Progenitor cell of endocrine pancreas (in vitro differentiated cells): Measurements from ENCODE around the gene SPATA13. TPM values are rescaled to one million over a fixed set of nuclear protein-coding genes. Genes with fewer than 3 reads are reported as not detected.

Source experiments
- DNase-seq: peaks from one replicate; pipeline ENCODE4 v3.0.0; 2021; ENCODE audit warnings: low spot score; ENCODE audit not compliant: unreplicated experiment
- H3K27ac Mint-ChIP-seq: 2 replicates; pipeline ENCODE4 v1.8.0; 2021; ENCODE audit warnings: mild to moderate bottlenecking, moderate library complexity, mixed read lengths
- H3K27me3 Mint-ChIP-seq: 2 replicates; pipeline ENCODE4 v1.8.0; 2021; ENCODE audit warnings: mixed read lengths
- H3K36me3 Mint-ChIP-seq: 2 replicates; pipeline ENCODE4 v1.8.0; 2022; ENCODE audit warnings: mixed read lengths; ENCODE audit not compliant: insufficient read depth
- H3K4me1 Mint-ChIP-seq: 2 replicates; pipeline ENCODE4 v1.8.0; 2021; ENCODE audit warnings: low read depth, mixed read lengths
- H3K4me3 Mint-ChIP-seq: 2 replicates; pipeline ENCODE4 v1.8.0; 2021; ENCODE audit warnings: low read depth, mild to moderate bottlenecking, moderate library complexity, mixed read lengths
- H3K9me3 Mint-ChIP-seq: 2 replicates; pipeline ENCODE4 v1.8.0; 2021; ENCODE audit warnings: low read depth, mixed read lengths
- total RNA-seq: library from RNA; stranded (reverse); gene quantifications from 2 replicates; pipeline ENCODE4 v1.2.1, GENCODE V29; 2021
- TF ChIP-seq, protein P1 (sequence below): fragments of 200-600 bp; sonication (generic); IDR thresholded peaks from one replicate; pipeline ENCODE4 v1.5.0; 2021; ENCODE audit warnings: antibody characterized with exemption, mild to moderate bottlenecking; ENCODE audit not compliant: unreplicated experiment

Gene SPATA13
- total RNA-seq, 1 donor from 2014 or later = 32.5 TPM

DNA sequence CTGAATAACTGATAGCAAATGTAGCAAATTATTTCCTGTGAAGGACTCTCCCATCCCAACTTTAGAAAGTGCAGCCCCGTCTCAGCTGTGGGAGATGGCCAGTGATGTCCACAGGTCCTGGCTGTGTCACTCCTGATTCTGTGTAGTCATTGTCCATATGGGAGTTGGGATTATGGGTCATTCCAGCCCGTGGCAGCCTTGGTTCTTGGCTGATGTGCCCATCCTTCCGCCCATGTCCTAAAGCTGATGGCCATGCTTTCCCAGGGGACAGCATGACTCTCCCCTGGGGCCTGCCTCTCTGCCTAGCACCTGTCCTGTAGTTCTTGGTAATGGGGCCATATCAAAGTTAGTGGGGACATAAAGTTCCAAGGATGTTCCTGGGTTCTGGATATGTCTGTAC, 104.9 kb downstream of the SPATA13 start:
- TF ChIP-seq, protein P1, sequence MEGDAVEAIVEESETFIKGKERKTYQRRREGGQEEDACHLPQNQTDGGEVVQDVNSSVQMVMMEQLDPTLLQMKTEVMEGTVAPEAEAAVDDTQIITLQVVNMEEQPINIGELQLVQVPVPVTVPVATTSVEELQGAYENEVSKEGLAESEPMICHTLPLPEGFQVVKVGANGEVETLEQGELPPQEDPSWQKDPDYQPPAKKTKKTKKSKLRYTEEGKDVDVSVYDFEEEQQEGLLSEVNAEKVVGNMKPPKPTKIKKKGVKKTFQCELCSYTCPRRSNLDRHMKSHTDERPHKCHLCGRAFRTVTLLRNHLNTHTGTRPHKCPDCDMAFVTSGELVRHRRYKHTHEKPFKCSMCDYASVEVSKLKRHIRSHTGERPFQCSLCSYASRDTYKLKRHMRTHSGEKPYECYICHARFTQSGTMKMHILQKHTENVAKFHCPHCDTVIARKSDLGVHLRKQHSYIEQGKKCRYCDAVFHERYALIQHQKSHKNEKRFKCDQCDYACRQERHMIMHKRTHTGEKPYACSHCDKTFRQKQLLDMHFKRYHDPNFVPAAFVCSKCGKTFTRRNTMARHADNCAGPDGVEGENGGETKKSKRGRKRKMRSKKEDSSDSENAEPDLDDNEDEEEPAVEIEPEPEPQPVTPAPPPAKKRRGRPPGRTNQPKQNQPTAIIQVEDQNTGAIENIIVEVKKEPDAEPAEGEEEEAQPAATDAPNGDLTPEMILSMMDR = no peak
- Mint-ChIP-seq H3K27me3 (no peaks in the 10 kb centered on the region), H3K9me3 (no peaks in the 10 kb centered on the region), H3K4me3 (no peak overlapping the region), H3K36me3 (no peaks in the 10 kb centered on the region), H3K27ac (no peak overlapping the region), H3K4me1 (peaks cover 30% of the 10 kb centered on the region)
- no peak for DNase-seq

- Mint-ChIP-seq H3K9me3 (no peaks in the 10 kb centered on the region), H3K4me1 (peaks cover 34% of the 10 kb centered on the region), H3K4me3 (no peak overlapping the region), H3K27me3 (no peaks in the 10 kb centered on the region), H3K36me3 (no peaks in the 10 kb centered on the region), H3K27ac (no peak overlapping the region)
- no peak for DNase-seq
- TF ChIP-seq, protein P1 = no peak
Measured at GRCh38 chr13:24267274-24267673, 106.8 kb downstream of the SPATA13 start.

- TF ChIP-seq, protein P1 = no peak
- Mint-ChIP-seq H3K9me3 (no peaks in the 10 kb centered on the region), H3K4me1 (peaks cover 30% of the 10 kb centered on the region), H3K27me3 (no peaks in the 10 kb centered on the region), H3K27ac (peak overlapping the region; percentile 34), H3K36me3 (no peaks in the 10 kb centered on the region), H3K4me3 (no peak overlapping the region)
- no peak for DNase-seq
Measured at GRCh38 chr13:24267801-24268200, 107.3 kb downstream of the SPATA13 start.

- H3K4me1 Mint-ChIP-seq = peaks cover 11% of the 10 kb centered on the region
- H3K27ac Mint-ChIP-seq = no peak overlapping the region
Measured at GRCh38 chr13:24269821-24270220, 109.3 kb downstream of the SPATA13 start.

DNA sequence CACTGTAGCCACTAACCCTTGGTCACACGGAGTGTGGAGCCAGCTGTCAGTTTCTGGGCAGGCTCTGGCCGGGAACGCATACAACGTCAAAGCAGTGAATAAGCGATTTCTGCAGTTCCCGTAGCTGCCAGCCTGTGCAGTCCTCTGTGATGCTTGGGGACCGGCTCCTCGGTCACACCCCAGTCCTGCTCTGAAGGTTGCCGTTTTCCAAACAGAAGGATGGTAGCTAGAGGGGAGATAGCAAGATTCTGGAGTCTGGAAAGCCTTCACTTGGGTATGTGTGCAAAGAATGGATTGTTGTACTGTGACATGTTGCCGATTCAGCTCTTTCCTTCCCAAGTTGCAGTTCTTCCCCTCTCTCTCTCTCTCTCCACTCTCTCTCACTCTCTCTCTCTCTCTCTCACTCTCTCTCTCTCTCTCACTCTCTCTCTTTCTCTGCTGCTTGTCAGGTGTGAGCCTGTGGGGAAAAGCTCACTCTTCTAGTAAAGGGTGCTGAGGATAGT, 110.2 kb downstream of the SPATA13 start:
- H3K36me3 Mint-ChIP-seq = no peaks in the 10 kb centered on the region
- peaks cover 11% of the 10 kb centered on the region for H3K4me1 Mint-ChIP-seq
- no peak for DNase-seq
- H3K4me3 Mint-ChIP-seq = no peak overlapping the region
- H3K27me3 Mint-ChIP-seq = no peaks in the 10 kb centered on the region
- TF ChIP-seq, protein P1 = no peak
- H3K9me3 Mint-ChIP-seq = no peaks in the 10 kb centered on the region
- peak overlapping the region; percentile 25 for H3K27ac Mint-ChIP-seq

More at GRCh38 chr13:24269821-24270220, 109.3 kb downstream of the SPATA13 start:
- no peak for DNase-seq
- H3K27me3 Mint-ChIP-seq = no peaks in the 10 kb centered on the region
- H3K4me3 Mint-ChIP-seq = no peak overlapping the region
- H3K36me3 Mint-ChIP-seq = no peaks in the 10 kb centered on the region
- TF ChIP-seq, protein P1 = no peak
- H3K9me3 Mint-ChIP-seq = no peaks in the 10 kb centered on the region
